Astrocyte of the cerebellum (primary cell): ENCODE measurements around the gene FGD2.

Source experiments
- DNase-seq: peaks from one replicate; pipeline ENCODE4 v3.0.0-alpha.2; 2011; ENCODE audit warnings: low read depth
- H3K4me3 ChIP-seq: 2 replicates; pipeline ENCODE4 v1.5.1; 2011; ENCODE audit warnings: mild to moderate bottlenecking, low read depth, low read length, moderate library complexity
- in situ Hi-C: cut with HindIII; loops from 2 replicates; pipeline ENCODE4 v1.10.0; 2017; ENCODE audit warnings: low sequenced_read_pairs
- TF ChIP-seq, protein P1 (sequence below): IDR thresholded peaks from 2 replicates; pipeline ENCODE4 v1.5.1; 2012; ENCODE audit warnings: low read length, low read depth, moderate library complexity, mild to moderate bottlenecking; ENCODE audit errors: missing control alignments

Gene FGD2

DNA sequence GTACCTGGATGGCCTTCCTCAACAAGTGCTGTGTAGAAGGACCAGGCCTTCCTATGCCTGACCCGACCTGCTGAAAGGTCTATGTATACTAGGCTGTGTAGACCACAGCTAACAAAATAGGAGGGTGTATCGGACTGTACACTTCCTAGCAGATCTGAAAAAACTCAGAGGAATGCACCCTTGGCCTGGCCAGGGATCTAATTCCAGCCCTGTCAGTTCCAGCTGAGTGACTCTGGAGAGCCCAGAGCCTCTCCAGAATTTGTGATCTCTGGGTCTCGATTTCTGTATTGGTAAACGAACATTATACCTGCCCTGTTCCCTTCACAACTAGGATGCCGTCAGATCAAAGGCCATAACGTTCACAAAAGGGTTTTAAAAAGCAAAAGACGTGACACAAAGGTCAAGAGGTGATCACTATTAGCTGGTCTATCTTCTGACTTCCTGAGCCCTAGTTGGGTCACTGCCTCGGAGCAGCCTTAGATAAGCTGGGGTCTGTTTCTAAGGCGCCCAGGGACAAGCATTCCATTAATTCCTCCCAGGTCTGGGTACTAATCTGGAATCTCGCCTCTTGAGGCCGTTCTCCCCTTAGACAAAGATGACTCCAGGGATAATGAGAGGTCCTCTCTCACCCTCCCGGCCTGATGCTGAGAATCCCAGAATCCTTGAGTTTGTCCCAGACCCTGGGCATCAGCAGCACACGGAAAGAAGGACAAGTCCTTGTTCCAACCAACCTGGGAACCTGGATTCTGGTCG lies 33.4 kb upstream of the FGD2 start:
- DNase-seq, result no peak
- in situ Hi-C loops, result no loop called here
- TF ChIP-seq, protein P1, sequence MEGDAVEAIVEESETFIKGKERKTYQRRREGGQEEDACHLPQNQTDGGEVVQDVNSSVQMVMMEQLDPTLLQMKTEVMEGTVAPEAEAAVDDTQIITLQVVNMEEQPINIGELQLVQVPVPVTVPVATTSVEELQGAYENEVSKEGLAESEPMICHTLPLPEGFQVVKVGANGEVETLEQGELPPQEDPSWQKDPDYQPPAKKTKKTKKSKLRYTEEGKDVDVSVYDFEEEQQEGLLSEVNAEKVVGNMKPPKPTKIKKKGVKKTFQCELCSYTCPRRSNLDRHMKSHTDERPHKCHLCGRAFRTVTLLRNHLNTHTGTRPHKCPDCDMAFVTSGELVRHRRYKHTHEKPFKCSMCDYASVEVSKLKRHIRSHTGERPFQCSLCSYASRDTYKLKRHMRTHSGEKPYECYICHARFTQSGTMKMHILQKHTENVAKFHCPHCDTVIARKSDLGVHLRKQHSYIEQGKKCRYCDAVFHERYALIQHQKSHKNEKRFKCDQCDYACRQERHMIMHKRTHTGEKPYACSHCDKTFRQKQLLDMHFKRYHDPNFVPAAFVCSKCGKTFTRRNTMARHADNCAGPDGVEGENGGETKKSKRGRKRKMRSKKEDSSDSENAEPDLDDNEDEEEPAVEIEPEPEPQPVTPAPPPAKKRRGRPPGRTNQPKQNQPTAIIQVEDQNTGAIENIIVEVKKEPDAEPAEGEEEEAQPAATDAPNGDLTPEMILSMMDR, result no peak
- H3K4me3 ChIP-seq, result no peak overlapping the region

DNA sequence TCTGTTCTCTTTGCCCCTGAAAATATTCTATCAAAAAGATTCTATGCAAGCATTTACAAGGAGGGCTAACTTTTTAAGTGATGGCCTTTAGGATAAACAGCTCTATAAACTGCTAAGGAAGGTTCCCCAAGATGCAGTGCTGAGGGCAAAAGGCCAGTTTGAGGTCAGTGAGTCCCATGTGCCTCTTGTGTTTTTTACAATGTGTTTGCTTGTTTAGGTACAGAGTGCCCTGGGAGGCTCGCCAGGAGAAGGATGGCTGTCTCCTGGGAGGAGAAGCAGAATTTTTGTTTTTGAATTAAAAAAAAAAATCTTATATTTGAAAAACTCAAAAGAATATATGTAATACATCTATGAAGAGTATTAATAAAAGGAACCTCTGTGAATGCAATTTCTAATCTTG lies 32.3 kb upstream of the FGD2 start:
- TF ChIP-seq, protein P1, result no peak
- DNase-seq, result no peak
- in situ Hi-C loops, result no loop called here
- H3K4me3 ChIP-seq, result no peak overlapping the region

DNA sequence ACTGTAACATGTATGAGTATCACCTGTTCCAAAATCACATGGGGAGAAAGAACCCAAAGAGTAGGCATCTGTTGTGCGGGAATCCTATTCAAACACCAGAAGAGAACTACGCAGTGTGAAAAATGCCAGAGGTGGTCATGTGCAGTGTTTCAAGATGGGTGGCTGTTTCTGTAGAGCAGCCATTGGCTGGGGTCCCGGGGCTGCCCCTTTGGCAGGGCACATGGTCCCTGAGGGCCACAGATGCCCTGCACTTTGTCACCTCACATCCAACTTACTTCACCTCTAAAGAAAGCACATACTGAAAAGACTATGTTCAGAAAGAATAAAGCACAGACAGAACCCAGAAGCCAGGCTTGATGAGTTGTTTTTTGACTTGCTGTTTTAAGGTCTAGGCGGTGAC lies 31.8 kb upstream of the FGD2 start:
- no peak for DNase-seq
- in situ Hi-C loops, result no loop called here
- TF ChIP-seq, protein P1, result no peak

GRCh38 chr6:36975231-36976006 lies 30.0 kb upstream of the FGD2 start:
- in situ Hi-C loops, result no loop called here
- no peak for DNase-seq
- H3K4me3 ChIP-seq, result no peak overlapping the region
- TF ChIP-seq, protein P1, result no peak

More for the DNA sequence above, 31.8 kb upstream of the FGD2 start:
- no peak overlapping the region for H3K4me3 ChIP-seq

GRCh38 chr6:36976007-36976264 lies 29.5 kb upstream of the FGD2 start:
- H3K4me3 ChIP-seq, result no peak overlapping the region
- DNase-seq, result no peak
- TF ChIP-seq, protein P1, result no peak
- in situ Hi-C loops, result no loop called here

DNA sequence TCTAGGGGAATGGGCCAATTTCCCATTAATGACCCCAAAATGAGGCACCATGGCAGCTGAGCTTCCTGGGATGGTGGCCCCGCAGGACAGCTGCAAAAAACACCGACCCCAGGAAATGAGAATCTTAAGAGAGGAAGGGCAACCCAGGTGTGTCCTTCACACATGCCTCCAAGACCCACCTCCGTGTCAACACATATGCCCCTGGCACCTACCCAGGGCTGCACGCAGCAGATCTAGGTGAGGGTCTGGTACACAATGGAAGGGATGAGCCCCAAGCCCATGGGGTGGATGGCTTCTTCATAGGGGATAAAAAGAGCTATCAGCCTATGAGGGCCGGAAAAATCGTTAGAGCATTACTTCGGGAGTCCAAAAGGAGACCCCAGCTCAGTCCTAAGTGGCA lies 28.9 kb upstream of the FGD2 start:
- TF ChIP-seq, protein P1, result no peak
- no peak overlapping the region for H3K4me3 ChIP-seq
- no peak for DNase-seq
- in situ Hi-C loops, result no loop called here
